Activated B cell treated with CpG ODN at 0.5 μM for 24 hours (primary cell): ENCODE data around the gene ASB13. TPM values are rescaled to one million over a fixed set of nuclear protein-coding genes. Genes with fewer than 3 reads are reported as not detected.

Source experiments
- ATAC-seq: fragments of 200-7000 bp; cut with Tn5 transposase; one replicate; pipeline ENCODE4 v1.10.0; 2021; ENCODE audit warnings: low read depth, mild to moderate bottlenecking, moderate library complexity
- CTCF ChIA-PET: fragments of 350-600 bp; sonication (Branson Sonifier 250); formaldehyde crosslinking; loops from one replicate; lab custom pipeline; 2021; ENCODE audit warnings: antibody characterized with exemption; lab: Charles Lee
- POLR2A ChIA-PET: fragments of 350-600 bp; sonication (Branson Sonifier 250); formaldehyde crosslinking; loops from one replicate; lab custom pipeline; 2021; ENCODE audit warnings: antibody characterized with exemption; lab: Charles Lee
- DNase-seq: peaks from one replicate; pipeline ENCODE4 v3.0.0; 2022
- H3K27ac Mint-ChIP-seq: one replicate; pipeline ENCODE4 v1.8.0; 2020; ENCODE audit warnings: mixed read lengths
- H3K27me3 Mint-ChIP-seq: one replicate; pipeline ENCODE4 v1.8.0; 2021; ENCODE audit warnings: mixed read lengths
- H3K36me3 Mint-ChIP-seq: one replicate; pipeline ENCODE4 v1.8.0; 2021; ENCODE audit warnings: low read depth, mixed read lengths
- H3K4me1 Mint-ChIP-seq: one replicate; pipeline ENCODE4 v1.8.0; 2021; ENCODE audit warnings: mixed read lengths
- H3K4me3 Mint-ChIP-seq: one replicate; pipeline ENCODE4 v1.8.0; 2020; ENCODE audit warnings: mild to moderate bottlenecking, mixed read lengths
- H3K9me3 Mint-ChIP-seq: one replicate; pipeline ENCODE4 v1.8.0; 2020; ENCODE audit warnings: mixed read lengths
- CTCF ChIP-seq: fragments of 200-600 bp; IDR thresholded peaks from one replicate; pipeline ENCODE4 v1.8.0; 2022; ENCODE audit warnings: antibody characterized with exemption, mild to moderate bottlenecking
- intact Hi-C: fragments of 100-400 bp; cut with micrococcal nuclease; formaldehyde crosslinking; loops from one replicate; pipeline ENCODE4 v1.15.1; 2024
- total RNA-seq: library from RNA; stranded (reverse); gene quantifications from 2 replicates; pipeline ENCODE4 v1.2.3, GENCODE V29; 2022

Gene ASB13
- total RNA-seq, 1 donor from 2014 or later: 3.3 TPM

- no peak for TF ChIP-seq CTCF
- Mint-ChIP-seq H3K36me3 (no peaks in the 10 kb centered on the region), H3K4me3 (no peak overlapping the region), H3K9me3 (peaks cover 3% of the 10 kb centered on the region), H3K27me3 (peaks cover 13% of the 10 kb centered on the region), H3K4me1 (no peaks in the 10 kb centered on the region), H3K27ac (no peak overlapping the region)
- intact Hi-C loops: no loop called here
- no peak for ATAC-seq
- POLR2A ChIA-PET: no interaction called here
- CTCF ChIA-PET: interaction anchor here (1.3 kb wide), 1 partner anchor 24 kb away, joined by 3 read pairs; no protein-coding TSS in a partner anchor
- DNase-seq: no peak
Observed at GRCh38 chr10:5606321-5606720, 60.1 kb downstream of the ASB13 start.

GRCh38 chr10:5604961-5605360 is 61.4 kb downstream of the ASB13 start:
- ATAC-seq (no peak), DNase-seq (no peak)
- intact Hi-C loops: no loop called here
- no peak overlapping the region for H3K4me3 Mint-ChIP-seq
- H3K36me3 Mint-ChIP-seq: no peaks in the 10 kb centered on the region
- POLR2A ChIA-PET: no interaction called here
- TF ChIP-seq CTCF: no peak
- no peak overlapping the region for H3K27ac Mint-ChIP-seq
- H3K4me1 Mint-ChIP-seq: no peaks in the 10 kb centered on the region
- peaks cover 3% of the 10 kb centered on the region for H3K9me3 Mint-ChIP-seq
- CTCF ChIA-PET: no interaction called here
- H3K27me3 Mint-ChIP-seq: peaks cover 13% of the 10 kb centered on the region

GRCh38 chr10:5604236-5604925 is 62.0 kb downstream of the ASB13 start:
- intact Hi-C loops: no loop called here

GRCh38 chr10:5603848-5604170 is 62.6 kb downstream of the ASB13 start:
- intact Hi-C loops: no loop called here
- TF ChIP-seq CTCF: no peak
- POLR2A ChIA-PET: no interaction called here
- H3K4me1 Mint-ChIP-seq: no peaks in the 10 kb centered on the region
- CTCF ChIA-PET: no interaction called here
- DNase-seq: no peak
- no peak overlapping the region for H3K4me3 Mint-ChIP-seq
- H3K9me3 Mint-ChIP-seq: peaks cover 3% of the 10 kb centered on the region
- H3K27me3 Mint-ChIP-seq: peaks cover 5% of the 10 kb centered on the region
- no peaks in the 10 kb centered on the region for H3K36me3 Mint-ChIP-seq
- ATAC-seq: no peak
- no peak overlapping the region for H3K27ac Mint-ChIP-seq

More at GRCh38 chr10:5604236-5604925, 62.0 kb downstream of the ASB13 start:
- H3K27me3 Mint-ChIP-seq: peaks cover 7% of the 10 kb centered on the region
- H3K36me3 Mint-ChIP-seq: no peaks in the 10 kb centered on the region
- H3K27ac Mint-ChIP-seq: no peak overlapping the region
- H3K4me1 Mint-ChIP-seq: no peaks in the 10 kb centered on the region
- DNase-seq (no peak), ATAC-seq (no peak)
- TF ChIP-seq CTCF: no peak
- H3K9me3 Mint-ChIP-seq: peaks cover 3% of the 10 kb centered on the region
- no peak overlapping the region for H3K4me3 Mint-ChIP-seq
- ChIA-PET CTCF (no interaction called here), POLR2A (no interaction called here)

GRCh38 chr10:5603091-5603847 is 63.1 kb downstream of the ASB13 start:
- ATAC-seq: no peak
- peaks cover 4% of the 10 kb centered on the region for H3K27me3 Mint-ChIP-seq
- TF ChIP-seq CTCF: no peak
- ChIA-PET CTCF (interaction anchor here (0.9 kb wide), 1 partner anchor 27 kb away, joined by 3 read pairs; no protein-coding TSS in a partner anchor), POLR2A (no interaction called here)
- intact Hi-C loops: no loop called here
- H3K27ac Mint-ChIP-seq: no peak overlapping the region
- DNase-seq: no peak
- H3K9me3 Mint-ChIP-seq: peaks cover 3% of the 10 kb centered on the region
- H3K4me1 Mint-ChIP-seq: no peaks in the 10 kb centered on the region
- no peaks in the 10 kb centered on the region for H3K36me3 Mint-ChIP-seq
- no peak overlapping the region for H3K4me3 Mint-ChIP-seq
